Skeletal muscle tissue (tissue), 4 donors: ENCODE data around the gene MAPK1IP1L. TPM values are rescaled to one million over a fixed set of nuclear protein-coding genes. Genes with fewer than 3 reads are reported as not detected.
"Not testable (repeated sequence)": the region's sequence is repeated elsewhere in the genome, so short reads cannot be mapped to it uniquely, and the experiment has no call there.

ENCODE experiments used
- H3K27ac ChIP-seq: one replicate; pipeline ENCODE4 v1.7.0; 2013; ENCODE audit warnings: mild to moderate bottlenecking, low read depth, low read length, inconsistent platforms
- H3K27me3 ChIP-seq, 3 donors: one replicate each; pipeline ENCODE4 v1.7.0; 2013; ENCODE audit warnings: low read length in 3 of 3; ENCODE audit not compliant: control insufficient read depth in 3 of 3, insufficient read depth in 3 of 3
- H3K36me3 ChIP-seq, 3 donors: one replicate each; pipeline ENCODE4 v1.7.0; 2013; ENCODE audit warnings: low read length in 3 of 3; ENCODE audit not compliant: control insufficient read depth in 3 of 3, insufficient read depth in 3 of 3
- H3K4me1 ChIP-seq, 3 donors: one replicate each; pipeline ENCODE4 v1.7.0; 2013; ENCODE audit warnings: low read length in 3 of 3, mild to moderate bottlenecking in 3 of 3; ENCODE audit not compliant: control insufficient read depth in 3 of 3, insufficient read depth in 3 of 3
- H3K4me3 ChIP-seq, 3 donors: one replicate each; pipeline ENCODE4 v1.7.0; 2013; ENCODE audit warnings: low read length in 3 of 3
- H3K9ac ChIP-seq, 3 donors: one replicate each; pipeline ENCODE4 v1.7.0; 2013; ENCODE audit warnings: low read length in 3 of 3, mild to moderate bottlenecking in 3 of 3, moderate library complexity in 2 of 3, low read depth in 1 of 3
- H3K9me3 ChIP-seq, 3 donors: one replicate each; pipeline ENCODE4 v1.7.0; 2013; ENCODE audit warnings: low read length in 3 of 3; ENCODE audit not compliant: control insufficient read depth in 3 of 3
- total RNA-seq: library from RNA; depleted of rRNA; stranded (reverse); fragments of >200 nt; gene quantifications from one replicate; pipeline ENCODE4 v1.2.3, GENCODE V29; 2014
- donor health status: Osteomylitis.

The MAPK1IP1L gene
- total RNA-seq: 20.9 TPM

DNA sequence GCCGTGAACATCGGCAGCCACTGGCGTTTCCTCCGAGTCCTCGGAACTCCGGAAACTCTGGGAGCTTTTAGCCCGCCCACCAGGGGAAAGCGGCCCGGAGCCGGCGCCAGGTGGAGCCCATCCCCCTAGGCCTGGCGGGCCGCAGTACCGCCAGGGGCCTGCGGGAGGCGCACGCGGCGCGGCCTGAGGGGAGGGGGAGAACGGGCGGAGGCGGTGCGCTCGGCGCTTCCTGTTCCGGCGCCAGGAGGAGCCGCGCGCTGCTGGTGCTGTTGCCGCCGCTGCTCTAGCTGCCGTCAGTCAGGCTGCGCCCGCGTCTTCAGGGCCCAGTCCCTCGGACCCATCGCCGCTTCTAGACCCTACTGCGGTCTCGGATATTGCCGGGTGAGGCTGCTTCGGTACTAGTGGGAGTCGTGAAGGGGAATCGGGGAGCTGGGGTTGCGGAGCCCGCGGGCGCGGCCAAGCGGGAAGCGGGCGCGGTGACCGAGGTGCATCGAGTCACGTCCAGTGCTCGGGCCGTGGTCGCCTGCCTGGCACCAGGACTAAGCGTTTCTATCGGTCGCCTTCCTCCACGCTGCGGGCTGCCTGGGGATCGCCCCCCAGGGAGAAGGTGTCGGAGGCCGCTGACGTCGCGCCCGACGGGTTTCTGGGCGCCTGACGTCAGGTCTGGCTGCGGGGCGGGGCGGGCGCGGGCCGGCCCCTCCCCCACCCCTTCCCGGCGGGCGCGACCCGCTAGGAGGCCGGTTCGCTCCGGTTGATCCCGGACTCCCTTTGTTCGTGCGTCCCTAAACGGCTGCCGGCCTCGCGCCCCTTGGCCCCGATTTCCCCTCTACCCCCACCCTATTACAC, at the start of gene MAPK1IP1L:
TSS of gene MAPK1IP1L (plus strand) at position 225 of the 846 bp plus-strand sequence. CDS start 10,037 bp downstream, outside the sequence.
- no peaks in the 10 kb centered on the region for H3K36me3 ChIP-seq
- H3K4me3 ChIP-seq: peak within 1 kb of the TSS; percentile 95 to 98 (median 96)
- no peaks in the 10 kb centered on the region for H3K9me3 ChIP-seq
- peaks cover 10 to 19% (median 12%) of the 10 kb centered on the region in 3 donors for H3K4me1 ChIP-seq
- no peaks in the 10 kb centered on the region for H3K27me3 ChIP-seq
- H3K9ac ChIP-seq: peak within 1 kb of the TSS; percentile 100
- H3K27ac ChIP-seq: peak within 1 kb of the TSS; percentile 100

GRCh38 chr14:55005071-55005470, 46.4 kb upstream of the MAPK1IP1L start:
- H3K9me3 ChIP-seq: no peaks in the 10 kb centered on the region
- no peaks in the 10 kb centered on the region for H3K27me3 ChIP-seq
- no peak overlapping the region for H3K9ac ChIP-seq
- no peak overlapping the region for H3K4me3 ChIP-seq
- no peak overlapping the region for H3K27ac ChIP-seq
- H3K36me3 ChIP-seq: peaks cover 0 to 4% (median 1%) of the 10 kb centered on the region in 3 donors
- no peaks in the 10 kb centered on the region for H3K4me1 ChIP-seq

DNA sequence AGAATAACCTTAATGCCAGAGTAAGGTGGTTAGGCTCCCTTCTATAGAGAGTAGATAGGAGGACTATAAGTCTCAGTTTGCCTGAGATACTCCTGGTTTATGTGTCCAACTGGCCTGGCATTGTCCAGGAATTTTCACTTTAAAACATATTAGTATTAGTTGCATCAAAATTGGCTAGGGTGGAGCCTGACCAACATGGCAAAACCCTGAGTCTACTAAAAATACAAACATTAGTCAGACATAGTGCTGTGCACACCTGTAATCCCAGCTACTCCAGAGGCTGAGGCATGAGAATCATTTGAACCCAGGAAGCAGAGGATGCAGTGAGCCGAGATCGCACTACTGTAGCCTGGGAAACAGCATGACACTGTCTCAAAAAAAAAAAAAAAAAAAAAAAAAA, 36.4 kb upstream of the MAPK1IP1L start:
- Histone ChIP-seq H3K27ac (no peak overlapping the region), H3K4me1 (no peaks in the 10 kb centered on the region), H3K9me3 (no peaks in the 10 kb centered on the region), H3K9ac (no peak overlapping the region), H3K27me3 (no peaks in the 10 kb centered on the region), H3K36me3 (no peaks in the 10 kb centered on the region), H3K4me3 (no peak overlapping the region)

- no peaks in the 10 kb centered on the region for H3K9me3 ChIP-seq
- H3K27ac ChIP-seq: no peak overlapping the region
- H3K4me1 ChIP-seq: no peaks in the 10 kb centered on the region
- H3K27me3 ChIP-seq: no peaks in the 10 kb centered on the region
- no peak overlapping the region for H3K4me3 ChIP-seq
- no peaks in the 10 kb centered on the region for H3K36me3 ChIP-seq
- H3K9ac ChIP-seq: no peak overlapping the region
Observed at GRCh38 chr14:55019968-55020554, 31.4 kb upstream of the MAPK1IP1L start.

- peaks cover 4 to 23% (median 18%) of the 10 kb centered on the region in 3 donors for H3K4me1 ChIP-seq
Observed at GRCh38 chr14:55024365-55024764, 27.1 kb upstream of the MAPK1IP1L start.

GRCh38 chr14:55025948-55026347, 25.5 kb upstream of the MAPK1IP1L start:
- Histone ChIP-seq H3K4me1 (peaks cover 4 to 23% (median 18%) of the 10 kb centered on the region in 3 donors), H3K9ac (peak overlapping the region; percentile 76 to 89 (median 81)), H3K9me3 (no peaks in the 10 kb centered on the region), H3K4me3 (peak overlapping the region in 2 of 3 donors; percentile 95 to 99), H3K27ac (no peak overlapping the region), H3K27me3 (no peaks in the 10 kb centered on the region), H3K36me3 (no peaks in the 10 kb centered on the region)

More at GRCh38 chr14:55024365-55024764, 27.1 kb upstream of the MAPK1IP1L start:
- H3K9me3 ChIP-seq, H3K36me3 ChIP-seq, H3K27ac ChIP-seq, H3K9ac ChIP-seq, H3K27me3 ChIP-seq, H3K4me3 ChIP-seq: not testable (repeated sequence)

GRCh38 chr14:55026441-55026792, 25.0 kb upstream of the MAPK1IP1L start:
- H3K4me1 ChIP-seq: peaks cover 4 to 23% (median 18%) of the 10 kb centered on the region in 3 donors
- H3K36me3 ChIP-seq: no peaks in the 10 kb centered on the region
- no peaks in the 10 kb centered on the region for H3K9me3 ChIP-seq
- H3K27ac ChIP-seq: peak overlapping the region; percentile 86
- no peaks in the 10 kb centered on the region for H3K27me3 ChIP-seq
- H3K9ac ChIP-seq: peak overlapping the region; percentile 76 to 89 (median 81)
- H3K4me3 ChIP-seq: peak overlapping the region; percentile 95 to 99 (median 96)

- H3K9me3 ChIP-seq: no peaks in the 10 kb centered on the region
- H3K27me3 ChIP-seq: no peaks in the 10 kb centered on the region
- H3K4me3 ChIP-seq: peak within 1 kb of the TSS; percentile 95 to 99 (median 96)
- peak within 1 kb of the TSS; percentile 86 for H3K27ac ChIP-seq
- peak within 1 kb of the TSS; percentile 81 to 89 (median 82) for H3K9ac ChIP-seq
- H3K4me1 ChIP-seq: peaks cover 4 to 23% (median 18%) of the 10 kb centered on the region in 3 donors
- H3K36me3 ChIP-seq: no peaks in the 10 kb centered on the region
Observed at GRCh38 chr14:55026793-55027561, 24.5 kb upstream of the MAPK1IP1L start, which contains the start of the genes SOCS4 and WDHD1. Gene SOCS4 (plus strand): TSS chr14:55027236. CDS start chr14:55043042, 15,806 bp downstream. Gene WDHD1 (minus strand): TSS chr14:55027099. CDS start chr14:55026787, 312 bp downstream.

DNA sequence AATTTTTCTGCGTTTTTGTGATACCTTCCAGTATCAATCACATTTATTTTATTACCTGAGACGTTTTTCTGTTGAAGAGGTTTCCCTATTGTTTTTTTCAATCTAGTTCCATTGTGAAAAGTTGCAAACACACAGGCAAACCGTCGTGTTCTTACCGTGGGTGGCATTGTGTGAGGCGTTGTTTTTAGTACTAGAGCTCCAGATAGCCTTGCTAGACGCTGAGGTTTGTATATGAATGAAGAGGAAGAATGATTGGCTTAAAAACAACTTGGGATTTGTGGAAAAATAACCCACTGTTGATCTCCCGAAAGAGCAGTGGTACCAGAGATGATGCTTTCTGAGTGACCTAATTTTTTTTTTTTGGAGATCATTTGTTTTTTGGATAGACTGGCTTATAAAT, 23.4 kb upstream of the MAPK1IP1L start:
- Histone ChIP-seq H3K27ac (no peak overlapping the region), H3K36me3 (no peaks in the 10 kb centered on the region), H3K4me1 (peaks cover 4 to 23% (median 18%) of the 10 kb centered on the region in 3 donors), H3K4me3 (peak overlapping the region; percentile 95 to 99 (median 96)), H3K27me3 (no peaks in the 10 kb centered on the region), H3K9ac (peak overlapping the region; percentile 81 to 89 (median 82)), H3K9me3 (no peaks in the 10 kb centered on the region)
